Stimulated activated CD4-positive, alpha-beta T cell treated with anti-CD3 and anti-CD28 coated beads, Interleukin-12 subunit alpha, Interleukin-12 subunit beta, amount 100 ng/mL, for 4 hours (primary cell): ENCODE data around the gene DSCAM.
"Not testable (repeated sequence)": the region's sequence is repeated elsewhere in the genome, so short reads cannot be mapped to it uniquely, and the experiment has no call there.

Source experiments
- DNase-seq: peaks from one replicate; pipeline ENCODE4 v3.0.0-alpha.2; 2020

DSCAM gene

DNA sequence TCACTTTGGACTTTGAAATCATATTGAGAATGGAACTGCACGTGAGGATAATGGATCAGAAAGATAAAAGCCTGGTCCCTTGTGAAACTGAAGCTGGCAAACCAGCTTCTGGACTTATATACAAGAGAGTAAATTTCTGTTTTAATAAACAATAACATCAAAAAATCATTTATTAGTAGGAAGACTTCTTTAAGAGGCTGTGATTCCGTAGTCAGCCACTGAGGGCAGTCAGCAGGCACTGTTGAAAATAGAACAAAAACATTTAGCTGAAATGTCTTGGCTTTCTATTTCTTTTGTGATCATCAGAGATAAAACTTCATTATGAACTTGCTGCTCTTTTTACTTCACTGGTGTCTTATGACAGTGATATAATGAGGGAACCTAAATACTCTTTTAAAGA lies 490.3 kb downstream of the DSCAM start:
- DNase-seq = no peak

DNA sequence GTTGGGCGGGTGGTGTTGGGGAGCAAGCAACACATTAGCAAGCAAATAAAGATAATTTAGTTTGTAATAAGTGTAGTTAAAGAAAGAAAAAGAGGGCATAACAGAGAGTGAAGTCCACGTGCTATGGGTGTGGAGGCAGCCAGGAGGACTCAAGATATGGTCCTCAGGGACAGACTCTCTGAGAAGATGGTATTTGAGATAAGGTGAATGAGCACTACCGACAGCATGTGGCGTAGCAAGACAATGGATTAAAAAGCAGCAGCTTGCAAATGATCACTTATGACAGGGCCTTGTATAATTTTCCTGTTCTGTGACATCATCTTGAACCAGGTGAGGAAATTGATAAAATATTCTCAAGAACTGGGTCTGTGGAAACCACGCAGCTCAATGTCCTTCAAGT lies 491.9 kb downstream of the DSCAM start:
- DNase-seq = no peak

DNA sequence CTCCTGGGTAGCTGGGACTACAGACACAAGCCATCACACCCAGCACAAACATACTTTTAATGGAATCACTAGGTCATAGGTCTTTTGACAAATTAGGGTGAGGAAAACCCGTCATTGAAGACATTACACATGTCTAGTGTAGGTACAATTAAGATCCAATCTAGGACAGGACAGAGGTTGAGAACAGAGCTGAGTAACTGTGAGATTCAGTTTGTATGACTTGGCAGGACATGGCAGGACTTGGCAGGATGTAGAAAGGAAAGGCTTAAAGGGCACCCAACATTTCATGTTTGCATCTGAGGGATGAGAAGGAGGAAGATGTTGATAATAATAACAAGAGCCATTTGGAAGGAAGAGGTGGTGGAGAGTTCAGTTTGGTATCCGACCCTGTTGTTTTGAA lies 496.0 kb downstream of the DSCAM start:
- DNase-seq = no peak

DNA sequence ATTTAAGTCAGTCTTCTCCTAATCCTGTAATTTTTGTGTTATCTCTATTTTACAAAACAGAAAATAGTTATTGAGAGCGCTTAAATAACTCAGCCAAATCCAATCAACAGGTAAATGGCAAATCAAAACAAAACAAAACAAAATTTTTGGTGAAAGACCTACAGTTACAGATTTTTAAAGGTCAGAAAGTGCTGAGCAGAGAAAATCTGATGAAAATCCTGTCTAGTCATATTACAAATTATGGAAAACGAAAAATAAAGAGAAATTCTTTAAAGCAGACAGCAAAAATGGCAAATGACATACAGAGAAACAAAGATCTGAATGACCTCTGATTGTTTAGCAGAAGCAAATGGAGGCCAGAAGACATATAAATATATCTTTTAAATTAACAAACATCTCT lies 497.4 kb downstream of the DSCAM start:
- DNase-seq = no peak

DNA sequence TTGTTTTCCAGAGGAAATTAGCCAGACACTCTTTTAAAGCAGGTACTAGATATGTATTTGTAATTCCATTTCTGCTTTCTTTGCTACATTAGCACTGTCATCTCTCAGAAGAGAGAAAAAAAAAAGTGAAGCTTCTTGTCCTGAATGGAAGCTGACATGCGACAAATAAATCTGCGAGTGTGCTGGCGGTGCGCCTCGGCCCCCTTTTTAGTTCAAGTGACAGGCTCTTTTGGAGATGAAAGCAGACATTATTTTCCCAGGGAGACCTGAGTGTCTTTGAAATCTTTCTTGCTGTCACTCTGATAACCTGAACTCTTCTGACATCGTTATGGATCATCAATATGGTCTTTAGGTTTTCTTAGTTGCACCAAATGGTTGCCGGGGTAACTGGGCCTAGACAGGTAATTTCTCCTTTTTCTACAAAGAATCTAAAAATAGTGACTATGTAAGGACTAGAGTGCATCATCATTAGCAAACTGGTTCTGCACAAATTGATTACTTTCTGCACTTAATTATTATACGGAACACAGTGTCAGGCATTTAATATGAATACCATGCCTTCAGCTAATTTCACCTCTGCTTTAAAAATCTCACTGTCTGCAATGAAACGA lies 501.1 kb downstream of the DSCAM start:
- no peak for DNase-seq

DNA sequence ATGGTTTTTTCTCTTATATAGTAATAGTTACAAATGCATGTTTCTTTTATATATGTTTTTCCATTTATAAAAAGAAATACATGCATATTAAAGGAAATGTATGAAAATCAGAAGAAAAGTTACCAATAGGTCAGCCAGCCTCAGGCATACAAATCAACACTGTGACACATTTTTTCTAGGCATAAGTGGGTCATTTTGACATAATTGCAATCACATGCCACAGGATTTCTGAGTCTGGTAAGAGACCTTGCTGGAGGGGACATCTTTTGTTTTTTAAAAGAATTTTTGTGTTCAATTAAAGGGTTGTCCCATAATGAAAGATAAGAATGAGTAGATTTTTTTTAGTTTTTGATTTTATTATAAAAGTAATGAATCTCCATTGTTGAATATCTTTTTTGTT lies 506.6 kb downstream of the DSCAM start:
- no peak for DNase-seq

DNA sequence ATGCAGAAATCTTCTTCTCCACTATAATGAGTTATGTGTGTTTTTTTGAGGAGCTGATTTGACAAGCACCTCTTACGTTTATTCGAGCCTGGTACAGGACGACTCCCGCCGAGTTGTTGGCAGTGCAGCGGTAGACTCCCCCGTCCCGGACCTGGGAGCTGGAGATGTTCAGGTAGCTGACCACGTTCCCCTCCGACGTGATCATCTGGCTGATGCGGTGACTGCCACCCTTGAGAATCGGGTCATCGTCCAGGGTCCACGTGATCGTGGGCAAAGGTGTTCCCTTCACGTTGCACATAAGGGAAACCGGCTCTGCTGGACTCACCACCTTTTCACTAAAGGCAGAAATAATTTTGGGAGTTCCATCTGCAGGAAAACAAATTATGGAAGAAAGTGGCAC lies 507.9 kb downstream of the DSCAM start:
- no peak for DNase-seq

DNA sequence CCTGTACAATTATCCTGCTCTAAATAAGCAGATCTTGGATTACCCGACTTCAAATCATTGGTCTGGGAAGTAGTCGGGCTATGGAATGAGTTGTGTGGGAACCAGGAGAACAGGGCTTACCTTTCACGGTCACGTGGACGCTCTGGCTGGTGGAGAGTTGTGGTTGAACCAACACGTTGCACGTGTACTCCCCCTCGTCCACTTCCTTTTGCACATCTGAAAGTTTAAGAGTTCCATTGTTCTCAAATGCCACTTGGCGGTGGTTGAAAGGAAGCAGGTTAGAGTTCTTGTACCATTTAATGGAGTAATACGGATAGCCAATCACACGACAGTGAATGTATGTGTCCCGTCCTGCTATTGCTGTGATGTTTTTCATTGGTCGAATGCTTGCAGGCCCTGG lies 509.0 kb downstream of the DSCAM start:
- no peak for DNase-seq

DNA sequence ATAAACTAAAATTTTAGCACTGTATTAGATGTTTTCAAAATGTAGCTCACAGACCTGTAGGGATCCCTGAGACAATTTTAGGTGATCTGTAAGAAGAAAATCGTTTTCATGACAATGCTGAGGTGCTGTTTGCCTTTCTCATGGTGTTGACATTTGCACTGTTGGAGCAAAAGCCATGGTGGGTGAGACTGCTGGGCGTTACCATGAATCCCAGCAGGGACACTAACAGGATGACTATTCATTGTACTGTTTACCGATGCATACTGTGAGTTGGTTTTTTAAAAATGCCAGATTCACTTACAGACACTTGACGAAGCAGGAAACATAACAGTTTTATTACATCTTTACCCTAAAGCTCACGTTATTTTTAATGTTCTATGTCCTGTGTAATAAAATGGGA lies 511.3 kb downstream of the DSCAM start:
- DNase-seq = no peak

DNA sequence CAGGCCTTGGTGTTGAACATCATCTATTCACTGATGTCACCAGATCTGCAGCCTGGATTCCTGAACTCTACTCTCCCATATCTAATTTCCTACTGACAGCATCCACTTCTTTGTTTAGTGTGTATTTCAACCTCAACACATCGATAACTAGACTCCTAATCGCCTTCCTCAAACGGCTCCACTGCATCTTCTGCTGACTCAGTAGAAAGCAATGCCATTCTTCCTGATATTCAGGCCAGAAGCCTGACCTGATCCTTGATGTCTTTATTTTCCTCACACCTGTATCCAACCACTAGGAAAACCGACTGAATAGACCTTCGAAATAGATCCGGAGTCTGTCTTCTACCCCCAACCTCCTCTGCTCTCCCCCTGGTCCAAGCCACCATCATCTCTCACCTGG lies 512.8 kb downstream of the DSCAM start:
- DNase-seq = no peak

DNA sequence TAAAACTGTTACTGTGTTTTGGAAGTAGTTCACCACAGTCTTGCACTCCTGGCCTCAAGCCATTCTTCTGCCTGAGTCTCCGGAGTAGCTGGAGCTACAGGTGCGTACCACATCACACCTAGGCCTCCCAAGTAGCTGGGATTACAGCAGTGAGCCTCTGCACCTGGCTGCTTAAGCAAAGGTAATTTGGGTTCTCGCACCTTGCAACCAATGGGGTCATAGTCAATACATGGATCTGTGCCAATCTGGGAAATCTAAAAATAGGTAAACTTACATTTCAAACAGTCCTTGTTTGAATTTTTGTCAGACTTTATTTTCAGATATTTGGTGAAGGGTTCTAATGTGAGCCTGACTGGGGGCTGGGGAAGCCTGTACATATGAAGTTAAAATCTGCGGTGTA lies 513.2 kb downstream of the DSCAM start:
- no peak for DNase-seq

DNA sequence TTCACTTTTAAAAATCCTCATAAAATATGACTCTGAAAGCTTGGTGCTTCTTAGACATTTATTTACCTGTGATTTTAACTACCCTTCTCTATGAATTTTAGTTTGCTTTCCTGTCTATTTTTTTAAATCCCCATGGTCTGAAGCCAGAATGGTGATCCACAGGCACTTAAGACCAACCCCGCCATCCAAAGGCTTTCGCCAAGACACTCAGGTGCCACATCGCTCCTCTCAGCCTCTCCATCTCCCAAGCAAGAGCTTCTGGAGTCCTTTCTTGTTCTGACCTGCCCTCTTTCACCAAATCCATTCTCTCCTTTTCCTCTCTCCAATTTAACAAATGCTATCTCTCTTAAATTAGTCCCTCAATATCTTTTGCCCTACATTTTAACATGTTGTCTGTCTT lies 515.2 kb downstream of the DSCAM start:
- no peak for DNase-seq

DNA sequence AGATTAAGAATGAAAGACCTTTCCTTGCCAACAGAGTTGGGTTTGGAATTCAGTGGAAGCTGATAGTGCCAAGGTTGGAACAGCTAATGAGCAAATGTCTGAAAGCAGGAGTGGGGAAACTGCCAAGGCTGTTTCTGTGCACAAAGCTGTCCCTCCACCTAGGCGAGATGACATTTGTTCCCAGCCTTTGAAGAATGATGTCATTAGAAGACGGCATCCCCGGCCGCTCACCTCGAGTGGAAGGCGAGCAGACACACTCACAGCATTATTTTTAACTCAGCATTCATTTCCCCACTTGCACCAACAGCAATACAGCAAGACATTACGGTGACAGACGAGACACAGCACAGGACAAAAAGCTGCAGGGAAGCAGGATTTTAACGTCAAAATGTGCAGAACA lies 515.8 kb downstream of the DSCAM start:
- no peak for DNase-seq

DNA sequence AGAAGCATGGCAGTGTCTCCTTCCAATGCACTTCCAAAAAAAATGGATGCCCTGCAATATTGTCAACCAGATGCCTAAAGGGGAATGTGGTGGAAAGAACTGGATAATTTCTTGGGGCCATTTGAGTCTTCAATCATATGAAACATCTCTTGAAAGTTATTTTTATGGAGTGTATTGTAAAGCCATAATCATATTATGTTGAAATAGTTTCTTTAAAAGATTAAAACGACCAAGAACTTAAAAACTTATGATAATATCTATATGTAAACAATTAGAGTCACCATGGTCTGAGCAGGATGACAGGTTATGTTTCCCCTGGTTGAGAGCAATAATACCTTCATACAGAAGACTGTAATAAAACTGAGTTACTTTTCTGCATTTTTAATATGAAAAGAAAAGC lies 522.6 kb downstream of the DSCAM start:
- no peak for DNase-seq

DNA sequence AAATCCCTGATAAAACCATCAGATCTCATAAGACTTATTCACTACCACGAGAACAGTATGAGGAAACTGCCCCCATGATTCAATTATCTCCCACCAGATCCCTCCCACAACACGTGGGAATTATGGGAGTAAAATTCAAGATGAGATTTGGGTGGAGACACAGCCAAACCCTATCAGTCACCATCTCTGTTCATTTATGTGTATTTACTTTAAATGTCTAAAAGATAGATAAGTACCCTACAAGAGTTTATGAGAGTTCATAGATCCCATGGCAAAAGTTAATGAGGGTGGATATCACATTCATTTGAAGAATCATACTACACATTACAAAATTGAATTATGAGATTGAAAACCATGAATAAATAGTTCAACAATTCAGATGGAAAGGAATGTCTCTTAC lies 526.2 kb downstream of the DSCAM start:
- DNase-seq = not testable (repeated sequence)

DNA sequence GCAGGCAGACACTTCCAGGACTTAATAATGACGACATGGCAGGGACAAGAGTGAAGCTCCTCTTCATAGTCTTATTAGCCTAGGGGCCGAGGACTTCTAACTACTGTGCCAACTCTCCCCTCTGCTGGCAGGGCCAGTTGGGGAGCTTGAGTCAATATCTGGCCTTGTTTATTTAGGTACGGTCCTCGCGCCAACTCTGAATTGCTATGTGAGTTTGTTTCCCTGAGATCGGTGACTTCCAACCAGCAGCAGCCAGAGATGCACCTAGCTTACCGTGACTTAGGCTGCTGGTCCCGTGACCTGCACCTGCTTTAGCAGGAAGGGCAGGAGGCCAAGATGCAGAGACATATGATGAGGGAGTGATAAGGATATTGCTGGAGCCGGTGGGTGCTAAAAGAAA lies 528.6 kb downstream of the DSCAM start:
- no peak for DNase-seq

DNA sequence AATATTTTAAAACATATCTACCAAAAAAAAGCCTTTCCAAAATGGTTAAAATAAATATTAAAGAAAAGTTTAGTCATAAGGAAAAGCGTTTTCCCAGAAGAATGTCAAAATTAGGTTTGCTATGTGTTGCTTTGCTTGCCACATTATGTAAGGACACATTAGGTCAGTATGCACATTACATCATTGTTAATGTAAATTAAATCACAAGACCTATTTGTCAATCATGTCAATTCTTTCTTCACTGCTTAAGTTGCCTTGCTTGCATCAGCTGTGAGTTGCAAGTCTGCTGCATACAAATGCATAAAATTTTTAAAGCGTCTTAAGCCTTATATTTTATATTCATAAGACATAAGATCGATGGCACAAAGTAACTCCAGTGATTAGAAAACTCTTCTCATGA lies 530.9 kb downstream of the DSCAM start:
- DNase-seq = no peak

DNA sequence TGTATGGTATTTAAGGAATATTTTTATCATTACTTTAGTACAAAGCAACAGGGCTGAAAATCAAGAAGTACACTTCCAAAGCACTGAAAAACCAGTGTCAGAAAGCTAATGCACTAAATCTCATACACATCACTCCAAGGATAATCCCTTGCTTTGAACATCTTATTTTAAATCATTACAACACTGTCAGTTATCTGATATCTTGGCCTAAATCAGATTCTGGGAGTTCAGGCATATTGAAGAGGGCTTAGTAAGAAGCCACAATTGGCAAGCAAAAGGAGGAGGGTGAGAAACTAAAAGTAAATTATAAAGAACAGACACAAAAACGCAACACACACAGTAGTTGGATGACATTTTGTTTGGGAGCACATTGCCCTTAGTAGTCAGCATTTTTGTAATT lies 531.3 kb downstream of the DSCAM start:
- no peak for DNase-seq

DNA sequence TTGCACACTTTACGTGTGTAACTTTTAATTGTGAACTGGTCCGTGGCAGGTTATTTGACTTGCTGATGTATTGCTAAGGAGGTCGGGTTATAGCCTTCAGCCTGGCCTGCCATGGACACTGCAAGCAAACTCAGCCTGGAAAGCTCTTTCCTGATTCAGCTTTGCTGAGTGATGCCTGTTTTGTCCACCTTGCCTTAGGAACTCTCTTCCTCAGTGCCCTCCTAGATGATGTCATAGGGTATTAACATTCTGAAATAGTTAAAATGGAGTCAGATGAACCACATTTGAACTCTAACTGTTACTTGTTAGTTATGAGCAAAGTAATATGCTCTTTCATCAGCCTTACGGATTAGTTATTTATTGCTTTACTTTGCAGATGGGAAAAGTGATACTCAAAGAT lies 533.7 kb downstream of the DSCAM start:
- DNase-seq = no peak

DNA sequence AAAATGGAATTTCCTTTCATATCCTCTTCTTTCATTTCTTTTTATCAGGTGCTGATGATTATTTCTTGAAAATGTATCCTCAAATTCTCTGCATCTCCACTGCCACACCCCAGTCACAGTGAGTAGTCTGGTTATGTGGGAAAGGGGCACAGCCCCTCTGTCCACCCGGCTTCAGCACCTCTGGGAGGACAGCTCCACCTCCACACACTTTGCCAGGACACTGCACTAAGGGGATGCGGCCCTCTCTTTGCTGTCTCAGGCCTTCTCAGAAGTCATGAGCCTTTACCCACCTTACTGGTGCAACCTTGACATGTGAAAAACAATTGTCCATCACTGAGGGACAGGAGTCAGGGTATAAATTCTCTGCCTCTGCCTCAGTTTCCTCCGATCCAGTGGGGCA lies 546.7 kb downstream of the DSCAM start:
- no peak for DNase-seq

DNA sequence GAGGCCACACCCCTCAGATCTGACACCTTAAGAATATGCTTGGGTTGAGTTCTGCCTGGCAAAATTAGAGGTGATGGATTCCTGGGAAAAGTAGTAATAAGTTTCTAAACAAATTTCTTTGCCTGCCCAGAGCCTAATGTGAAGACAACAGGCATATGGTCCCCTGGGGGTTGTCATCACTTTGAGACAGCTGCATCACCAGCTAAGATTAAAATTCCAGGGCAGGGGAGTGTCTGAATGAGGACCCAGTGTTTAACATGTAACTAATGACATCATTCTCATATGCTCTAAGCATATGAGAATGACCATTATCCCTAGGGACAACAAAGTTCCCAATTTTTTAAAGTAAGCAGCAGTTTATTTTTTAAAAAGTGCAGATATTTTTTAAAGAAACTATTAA lies 547.5 kb downstream of the DSCAM start:
- no peak for DNase-seq

DNA sequence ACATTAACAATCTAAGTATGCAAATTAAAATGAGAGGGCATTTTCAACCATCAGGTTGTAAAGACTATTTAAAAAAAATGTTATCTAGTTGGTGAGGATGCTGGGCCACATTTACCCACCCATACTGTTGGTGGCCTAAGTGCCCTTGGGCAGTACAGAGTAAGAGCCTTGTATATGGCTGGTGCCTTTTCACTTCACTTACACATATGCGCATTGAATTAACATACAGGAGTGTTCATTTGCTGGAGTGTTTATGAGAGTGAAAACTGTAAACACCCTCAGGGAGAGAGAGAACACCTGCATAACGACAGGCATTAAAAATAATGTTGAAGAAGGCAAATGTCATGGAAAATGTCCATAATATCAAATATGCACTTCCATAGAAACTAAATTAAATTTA lies 552.6 kb downstream of the DSCAM start:
- DNase-seq = no peak

DNA sequence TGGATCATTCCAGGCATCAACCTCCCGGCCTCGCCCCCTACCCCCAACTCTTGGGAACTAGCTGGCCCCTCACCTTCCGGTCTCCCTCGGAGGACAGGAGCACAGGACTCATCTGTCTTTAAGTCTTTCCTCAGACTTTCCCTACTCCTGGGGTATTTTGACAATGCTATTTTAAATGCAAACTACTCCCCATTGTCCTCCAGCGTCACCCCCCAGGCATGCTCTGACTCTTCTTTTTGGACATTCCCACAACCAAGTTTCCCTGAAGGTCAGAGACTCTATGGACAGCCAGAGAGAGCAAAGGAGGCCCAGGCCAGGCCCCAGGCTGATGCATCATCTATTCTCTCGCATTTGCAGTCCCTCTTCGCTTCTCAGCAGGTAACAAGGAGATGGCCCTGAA lies 555.4 kb downstream of the DSCAM start:
- no peak for DNase-seq

DNA sequence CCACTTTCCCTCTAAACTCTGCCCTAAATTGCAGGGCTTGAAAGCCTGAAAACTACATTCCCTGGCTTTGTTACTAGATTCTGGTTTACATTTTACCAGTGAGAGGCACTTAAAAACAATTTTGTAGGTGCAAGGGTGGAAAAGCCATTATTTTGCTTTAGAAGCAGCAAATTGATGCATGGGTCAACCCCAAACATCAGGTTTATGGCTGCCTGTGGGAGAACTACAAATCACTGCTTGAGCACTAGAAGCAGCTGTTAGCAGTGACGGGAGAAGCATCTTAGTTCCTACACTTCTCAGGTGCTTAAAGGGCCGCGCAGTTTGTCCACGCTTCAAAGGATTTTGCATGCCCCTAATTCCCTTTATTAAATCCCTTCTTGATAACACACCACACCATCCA lies 562.5 kb downstream of the DSCAM start:
- DNase-seq = no peak

DNA sequence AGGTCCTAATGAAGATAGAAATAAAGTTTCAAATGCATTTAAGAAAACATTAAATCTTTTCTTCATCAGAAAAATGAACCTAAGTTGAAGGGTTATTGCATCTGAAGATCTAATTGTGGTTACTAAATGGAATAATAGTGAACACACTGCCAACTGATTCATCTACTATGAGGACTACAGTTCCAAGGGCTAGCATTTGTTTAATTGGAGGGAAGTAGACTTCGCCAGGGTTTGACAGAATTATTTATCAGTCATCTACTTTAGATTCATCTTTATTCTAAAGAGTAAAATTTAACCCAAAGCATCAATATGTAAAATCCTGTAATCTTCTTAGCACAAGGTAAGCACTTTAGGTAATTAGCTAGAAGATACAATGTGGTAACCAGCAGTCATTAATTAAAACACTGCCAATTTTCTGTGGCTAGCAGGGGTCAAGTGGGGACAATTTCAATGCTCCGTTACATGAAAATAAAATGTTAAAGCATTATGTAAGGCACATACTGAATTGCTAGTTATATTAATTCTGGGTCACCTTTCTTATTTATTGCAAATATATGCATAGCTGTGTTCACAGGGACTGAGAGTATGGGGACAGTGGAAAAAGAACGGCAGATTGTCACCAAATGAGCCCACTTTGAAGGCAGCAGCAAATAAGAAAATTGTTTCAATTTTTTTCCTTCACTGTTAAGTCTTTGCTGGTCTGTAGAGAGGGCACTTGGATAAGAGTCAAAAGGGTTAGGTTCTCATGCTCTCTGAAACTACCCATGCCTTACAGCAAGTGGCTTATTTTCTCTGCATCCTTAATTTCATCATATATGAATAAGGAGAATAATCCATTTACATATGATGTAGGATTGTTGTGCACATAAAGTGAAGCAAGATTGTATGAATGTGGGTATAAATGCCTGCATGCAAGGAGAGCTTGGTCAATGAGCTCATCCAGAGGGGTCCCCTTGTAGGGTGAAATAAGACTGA lies 563.8 kb downstream of the DSCAM start:
- no peak for DNase-seq
